Adipocyte (in vitro differentiated cells): ENCODE results near the gene KCNJ9.

Experiments used
- DNase-seq: peaks from one replicate; pipeline ENCODE4 v3.0.0-alpha.2; 2015; ENCODE audit warnings: low read depth
- H3K27me3 ChIP-seq: replicated peaks from 2 replicates; pipeline ENCODE4 v1.7.0; 2013; ENCODE audit warnings: mild to moderate bottlenecking, low read length, moderate library complexity; ENCODE audit not compliant: control insufficient read depth, insufficient read depth
- H3K36me3 ChIP-seq: 2 replicates; pipeline ENCODE4 v1.7.0; 2013; ENCODE audit warnings: low read length, mild to moderate bottlenecking, moderate library complexity; ENCODE audit not compliant: control insufficient read depth, insufficient read depth, severe bottlenecking
- H3K4me1 ChIP-seq: 2 replicates; pipeline ENCODE4 v1.7.0; 2013; ENCODE audit warnings: mild to moderate bottlenecking, low read length, moderate library complexity; ENCODE audit not compliant: control insufficient read depth, insufficient read depth
- H3K4me3 ChIP-seq: 2 replicates; pipeline ENCODE4 v1.7.0; 2013; ENCODE audit warnings: mild to moderate bottlenecking, low read length, moderate library complexity
- H3K9ac ChIP-seq: 2 replicates; pipeline ENCODE4 v1.7.0; 2013; ENCODE audit warnings: mild to moderate bottlenecking, low read length, moderate library complexity
- H3K9me3 ChIP-seq: 2 replicates; pipeline ENCODE4 v1.7.0; 2013; ENCODE audit warnings: mild to moderate bottlenecking, low read length, moderate library complexity; ENCODE audit not compliant: control insufficient read depth

Gene KCNJ9

GRCh38 chr1:160092366-160093068 lies 11.2 kb downstream of the KCNJ9 start:
- peaks cover 18% of the 10 kb centered on the region for H3K36me3 ChIP-seq
- H3K4me1 ChIP-seq, result peaks cover 11% of the 10 kb centered on the region
- no peaks in the 10 kb centered on the region for H3K9me3 ChIP-seq
- DNase-seq, result no peak
- H3K4me3 ChIP-seq, result no peak overlapping the region
- no peaks in the 10 kb centered on the region for H3K27me3 ChIP-seq
- no peak overlapping the region for H3K9ac ChIP-seq

DNA sequence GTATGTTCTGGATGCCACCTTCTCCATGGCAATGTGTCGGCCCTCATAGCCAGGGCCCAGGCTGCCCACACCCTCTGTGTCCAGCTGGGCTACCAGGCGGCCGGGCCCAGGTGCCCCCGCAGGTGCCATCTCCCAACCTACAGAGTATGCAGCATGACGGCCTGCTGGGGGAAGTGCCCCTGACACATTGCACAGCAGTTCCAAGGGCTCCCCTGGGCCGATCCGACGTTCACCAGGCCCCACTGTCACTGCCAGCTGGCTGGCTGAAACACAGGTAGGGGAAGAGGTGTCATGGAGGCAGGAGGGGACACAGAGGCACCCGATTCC lies 11.7 kb downstream of the KCNJ9 start:
- peaks cover 16% of the 10 kb centered on the region for H3K4me1 ChIP-seq
- no peak overlapping the region for H3K4me3 ChIP-seq
- no peaks in the 10 kb centered on the region for H3K27me3 ChIP-seq
- no peak for DNase-seq
- H3K9ac ChIP-seq, result no peak overlapping the region
- peaks cover 18% of the 10 kb centered on the region for H3K36me3 ChIP-seq
- no peaks in the 10 kb centered on the region for H3K9me3 ChIP-seq

DNA sequence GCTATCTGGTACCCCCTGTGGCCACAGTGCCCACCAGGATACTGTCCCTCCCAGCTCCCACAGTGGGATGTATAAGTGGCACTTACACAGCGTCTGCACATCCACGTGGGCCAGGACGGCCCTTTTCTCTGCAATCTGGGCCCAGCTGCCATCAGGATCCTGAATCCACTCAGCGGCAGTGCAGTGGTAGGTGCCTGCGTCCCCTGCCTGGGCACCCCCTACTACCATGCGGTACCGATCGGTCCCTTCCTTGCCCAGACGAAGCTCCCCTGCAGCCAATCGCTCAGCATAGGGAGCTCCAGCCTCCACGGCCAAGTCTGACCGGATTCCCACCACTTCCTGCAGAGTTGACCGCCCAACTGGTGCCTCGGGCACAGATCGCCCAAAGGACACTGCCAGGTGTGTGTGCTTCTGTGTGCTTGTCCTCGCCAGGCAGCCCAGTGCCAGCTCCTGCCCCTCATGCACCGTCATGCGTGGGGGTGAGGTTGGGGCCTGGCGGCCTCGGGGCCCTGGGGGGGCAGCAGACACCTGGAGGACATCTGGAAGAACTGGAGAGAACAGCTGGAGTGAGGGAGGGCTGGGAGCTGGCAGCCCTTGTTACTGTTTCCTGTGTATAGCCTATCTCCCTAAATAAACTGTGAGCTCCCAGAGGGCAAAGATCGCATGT lies 12.4 kb downstream of the KCNJ9 start:
- Histone ChIP-seq H3K9ac (no peak overlapping the region), H3K4me1 (peaks cover 16% of the 10 kb centered on the region), H3K9me3 (no peaks in the 10 kb centered on the region), H3K27me3 (no peaks in the 10 kb centered on the region), H3K36me3 (peaks cover 18% of the 10 kb centered on the region), H3K4me3 (no peak overlapping the region)
- no peak for DNase-seq

DNA sequence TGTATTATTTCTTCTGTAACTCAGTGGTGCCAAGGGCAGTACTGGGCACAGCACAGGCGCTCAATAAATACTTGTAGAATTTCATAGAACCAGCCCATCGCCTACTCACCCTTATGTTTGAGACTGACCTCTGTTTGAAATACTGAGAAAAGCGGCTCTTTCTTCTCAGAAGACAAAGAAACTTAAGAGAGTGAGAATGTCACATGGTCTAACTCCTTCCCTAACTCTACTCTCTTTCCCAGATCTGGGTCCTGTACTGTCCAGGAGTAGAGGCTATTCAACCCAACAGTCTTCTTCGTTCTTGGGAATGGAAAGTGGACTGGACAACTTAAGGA lies 12.9 kb downstream of the KCNJ9 start:
- Histone ChIP-seq H3K4me3 (no peak overlapping the region), H3K36me3 (peaks cover 18% of the 10 kb centered on the region), H3K9ac (no peak overlapping the region), H3K4me1 (peaks cover 18% of the 10 kb centered on the region), H3K27me3 (no peaks in the 10 kb centered on the region), H3K9me3 (no peaks in the 10 kb centered on the region)
- no peak for DNase-seq

DNA sequence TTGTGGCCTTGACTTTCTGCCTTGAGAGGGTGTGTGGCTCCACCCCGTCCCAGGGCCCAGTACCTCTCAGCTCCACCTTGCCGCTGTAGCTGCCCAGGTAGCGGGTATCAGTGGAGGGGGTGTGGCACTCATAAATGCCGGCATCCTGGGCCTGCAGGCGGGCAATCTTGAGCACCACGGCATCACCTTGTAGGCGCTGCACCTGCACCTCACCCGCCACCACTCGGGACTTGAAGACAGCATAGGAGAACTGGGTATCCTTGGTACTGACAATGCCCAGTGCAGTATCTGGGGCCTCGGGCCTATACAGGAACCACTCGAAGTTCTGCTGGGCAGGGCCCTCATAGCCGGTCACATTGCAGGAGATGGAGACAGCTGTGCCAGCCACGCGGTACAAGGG lies 13.5 kb downstream of the KCNJ9 start:
- H3K9ac ChIP-seq, result no peak overlapping the region
- no peak overlapping the region for H3K4me3 ChIP-seq
- no peaks in the 10 kb centered on the region for H3K9me3 ChIP-seq
- no peak for DNase-seq
- peaks cover 19% of the 10 kb centered on the region for H3K4me1 ChIP-seq
- H3K27me3 ChIP-seq, result no peaks in the 10 kb centered on the region
- peaks cover 18% of the 10 kb centered on the region for H3K36me3 ChIP-seq

GRCh38 chr1:160095382-160096105 lies 14.2 kb downstream of the KCNJ9 start:
- DNase-seq, result no peak
- Histone ChIP-seq H3K4me1 (peaks cover 19% of the 10 kb centered on the region), H3K36me3 (peaks cover 15% of the 10 kb centered on the region), H3K9ac (no peak overlapping the region), H3K9me3 (no peaks in the 10 kb centered on the region), H3K4me3 (no peak overlapping the region), H3K27me3 (no peaks in the 10 kb centered on the region)

DNA sequence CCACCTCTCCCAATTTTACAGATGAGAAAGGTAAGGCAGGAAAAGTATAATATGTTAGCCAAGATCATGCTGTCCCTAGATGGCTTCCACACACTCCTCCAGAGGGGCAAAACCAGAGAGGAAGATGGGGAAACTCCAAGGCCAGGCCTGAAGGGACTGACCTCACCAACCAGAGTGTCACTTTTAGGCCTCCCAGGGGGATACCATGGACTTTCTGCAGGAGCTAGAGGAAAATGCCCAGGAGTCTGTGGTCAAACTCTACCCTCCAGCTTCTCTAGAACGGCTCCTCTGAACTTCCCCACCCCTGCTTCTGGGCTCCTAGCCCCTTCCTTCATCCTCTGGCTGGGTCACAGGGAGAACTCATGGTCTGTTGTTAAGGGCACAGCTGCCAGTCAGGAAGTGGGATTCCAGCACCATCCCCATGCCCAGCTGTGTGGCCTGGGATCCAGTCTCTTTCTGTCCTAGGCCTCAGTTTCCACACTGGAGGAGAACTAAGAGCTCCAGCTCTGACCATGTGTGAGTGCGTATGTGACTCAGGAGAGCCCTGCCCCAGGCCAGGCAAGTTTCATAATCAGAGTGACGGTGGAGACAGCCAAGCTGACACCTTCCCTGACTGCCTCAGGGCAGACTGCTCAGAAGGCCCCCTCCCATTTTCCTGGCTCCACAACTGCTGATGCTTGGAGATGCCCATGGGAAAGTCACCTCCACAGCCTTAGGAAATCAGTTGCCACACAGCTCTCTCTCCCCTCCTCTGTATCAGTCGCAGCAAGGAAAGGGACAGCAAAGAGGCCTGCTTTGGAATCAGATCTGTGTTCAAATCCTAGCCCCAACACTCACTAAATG lies 15.2 kb downstream of the KCNJ9 start:
- H3K9me3 ChIP-seq, result no peaks in the 10 kb centered on the region
- no peak overlapping the region for H3K9ac ChIP-seq
- H3K36me3 ChIP-seq, result peaks cover 15% of the 10 kb centered on the region
- H3K4me3 ChIP-seq, result no peak overlapping the region
- peaks cover 24% of the 10 kb centered on the region for H3K4me1 ChIP-seq
- peak; percentile 62 for DNase-seq
- no peaks in the 10 kb centered on the region for H3K27me3 ChIP-seq

- Histone ChIP-seq H3K4me3 (peak overlapping the region; percentile 83), H3K36me3 (peaks cover 15% of the 10 kb centered on the region), H3K27me3 (no peaks in the 10 kb centered on the region), H3K9ac (peak overlapping the region; percentile 87), H3K4me1 (peaks cover 33% of the 10 kb centered on the region), H3K9me3 (no peaks in the 10 kb centered on the region)
- DNase-seq, result no peak
Observed at GRCh38 chr1:160097151-160097910, 16.0 kb downstream of the KCNJ9 start.

GRCh38 chr1:160097911-160098851 lies 16.8 kb downstream of the KCNJ9 start, which contains the start of gene IGSF8:
Gene IGSF8, minus strand, starts transcription at chr1:160098619. Its CDS starts 147 bp downstream, at chr1:160098472.
- H3K9me3 ChIP-seq, result no peaks in the 10 kb centered on the region
- H3K27me3 ChIP-seq, result no peaks in the 10 kb centered on the region
- peak within 1 kb of the TSS; percentile 83 for H3K4me3 ChIP-seq
- H3K9ac ChIP-seq, result peak within 1 kb of the TSS; percentile 87
- peaks cover 15% of the 10 kb centered on the region for H3K36me3 ChIP-seq
- peak; percentile 93 for DNase-seq
- peaks cover 33% of the 10 kb centered on the region for H3K4me1 ChIP-seq
